Measurements from ENCODE around the gene RTKN.

The RTKN gene

GRCh38 chr2:74450570-74451190 lies 8.9 kb upstream of the RTKN start:
- Histone ChIP-seq H2BK15ac (ENCODE audit: low read length) (no peak overlapping the region), H3K27ac (replicated peaks; ENCODE audit: low read length) (no peak overlapping the region), H3K4me1 (ENCODE audit: control insufficient read depth in 2 of 2, insufficient read depth in 1 of 2, low read depth in 1 of 2, low read length in 2 of 2) (peaks cover 2 to 4% of the 10 kb centered on the region in 2 donors), H3K14ac (ENCODE audit: low read length) (no peak overlapping the region), H3K79me1 (ENCODE audit: low read depth, low read length) (no peaks in the 10 kb centered on the region), H3K4ac (ENCODE audit: low read length) (no peak overlapping the region), H2BK5ac (ENCODE audit: low read length) (no peak overlapping the region), H3K18ac (ENCODE audit: low read length) (no peak overlapping the region), H4K91ac (ENCODE audit: low read depth, low read length, poor library complexity) (no peak overlapping the region), H3K36me3 (replicated peaks in 1 of 2; ENCODE audit: control insufficient read depth in 2 of 2, insufficient read depth in 2 of 2, low read length in 2 of 2) (no peaks in the 10 kb centered on the region), H2BK120ac (ENCODE audit: low read depth, low read length) (no peak overlapping the region), H2AK5ac (ENCODE audit: low read depth, low read length) (no peak overlapping the region), H3K23ac (ENCODE audit: low read depth, low read length, poor library complexity) (no peak overlapping the region), H3K4me3 (ENCODE audit: low read length in 2 of 2) (no peak overlapping the region), H4K8ac (ENCODE audit: low read depth, low read length) (no peak overlapping the region), H3K9me3 (replicated peaks in 1 of 2; ENCODE audit: control insufficient read depth in 2 of 2, insufficient read depth in 1 of 2, low read depth in 1 of 2, low read length in 2 of 2) (no peaks in the 10 kb centered on the region), H3K9ac (ENCODE audit: low read depth, low read length, poor library complexity) (no peak overlapping the region), H3K4me2 (ENCODE audit: insufficient read depth, low read length, poor library complexity, severe bottlenecking) (no peak overlapping the region), H3K27me3 (ENCODE audit: control insufficient read depth in 3 of 3, insufficient read depth in 3 of 3, low read depth in 1 of 3, low read length in 3 of 3) (peaks cover 0 to 8% (median 0%) of the 10 kb centered on the region in 3 experiments), H2AFZ (ENCODE audit: low read length) (no peak overlapping the region), H2BK12ac (ENCODE audit: low read length) (no peak overlapping the region)
- no peak for DNase-seq (ENCODE audit: low spot score)
- no CpG with 5 or more reads among the region's 3 CpGs for WGBS, 2 donors (ENCODE audit: extremely low coverage in 2 of 2, insufficient read length in 2 of 2, insufficient replicate concordance in 1 of 2)

- no peaks in the 10 kb centered on the region for H3K79me1 ChIP-seq (ENCODE audit: low read depth, low read length)
- WGBS, 2 donors (ENCODE audit: extremely low coverage in 2 of 2, insufficient read length in 2 of 2, insufficient replicate concordance in 1 of 2), result no CpG with 5 or more reads among the region's 2 CpGs
- H2BK5ac ChIP-seq (ENCODE audit: low read length), result no peak overlapping the region
- H2BK12ac ChIP-seq (ENCODE audit: low read length), result no peak overlapping the region
- H3K14ac ChIP-seq (ENCODE audit: low read length), result no peak overlapping the region
- no peak overlapping the region for H3K4me3 ChIP-seq (ENCODE audit: low read length in 2 of 2)
- H3K23ac ChIP-seq (ENCODE audit: low read depth, low read length, poor library complexity), result no peak overlapping the region
- no peak overlapping the region for H2BK15ac ChIP-seq (ENCODE audit: low read length)
- no peak overlapping the region for H2AFZ ChIP-seq (ENCODE audit: low read length)
- H3K4ac ChIP-seq (ENCODE audit: low read length), result no peak overlapping the region
- no peak overlapping the region for H4K91ac ChIP-seq (ENCODE audit: low read depth, low read length, poor library complexity)
- H2BK120ac ChIP-seq (ENCODE audit: low read depth, low read length), result no peak overlapping the region
- no peak overlapping the region for H4K8ac ChIP-seq (ENCODE audit: low read depth, low read length)
- no peak overlapping the region for H2AK5ac ChIP-seq (ENCODE audit: low read depth, low read length)
- no peaks in the 10 kb centered on the region for H3K36me3 ChIP-seq (replicated peaks in 1 of 2; ENCODE audit: control insufficient read depth in 2 of 2, insufficient read depth in 2 of 2, low read length in 2 of 2)
- H3K4me2 ChIP-seq (ENCODE audit: insufficient read depth, low read length, poor library complexity, severe bottlenecking), result no peak overlapping the region
- no peak overlapping the region for H3K18ac ChIP-seq (ENCODE audit: low read length)
- no peaks in the 10 kb centered on the region for H3K4me1 ChIP-seq (ENCODE audit: control insufficient read depth in 2 of 2, insufficient read depth in 1 of 2, low read depth in 1 of 2, low read length in 2 of 2)
- DNase-seq (ENCODE audit: low spot score), result no peak
- no peak overlapping the region for H3K9ac ChIP-seq (ENCODE audit: low read depth, low read length, poor library complexity)
- no peak overlapping the region for H3K27ac ChIP-seq (replicated peaks; ENCODE audit: low read length)
- H3K27me3 ChIP-seq (ENCODE audit: control insufficient read depth in 3 of 3, insufficient read depth in 3 of 3, low read depth in 1 of 3, low read length in 3 of 3), result peaks cover 0 to 8% (median 0%) of the 10 kb centered on the region in 3 experiments
- no peaks in the 10 kb centered on the region for H3K9me3 ChIP-seq (replicated peaks in 1 of 2; ENCODE audit: control insufficient read depth in 2 of 2, insufficient read depth in 1 of 2, low read depth in 1 of 2, low read length in 2 of 2)
These were observed 7.0 kb upstream of the RTKN start for GRCh38 chr2:74448771-74449170.

GRCh38 chr2:74447230-74447999 lies 5.7 kb upstream of the RTKN start:
- Histone ChIP-seq H2BK120ac (ENCODE audit: low read depth, low read length) (no peak overlapping the region), H3K9me3 (replicated peaks in 1 of 2; ENCODE audit: control insufficient read depth in 2 of 2, insufficient read depth in 1 of 2, low read depth in 1 of 2, low read length in 2 of 2) (peaks cover 0 to 2% of the 10 kb centered on the region in 2 donors), H2BK5ac (ENCODE audit: low read length) (no peak overlapping the region), H2BK15ac (ENCODE audit: low read length) (no peak overlapping the region), H3K4me1 (ENCODE audit: control insufficient read depth in 2 of 2, insufficient read depth in 1 of 2, low read depth in 1 of 2, low read length in 2 of 2) (no peaks in the 10 kb centered on the region), H3K79me1 (ENCODE audit: low read depth, low read length) (no peaks in the 10 kb centered on the region), H2AFZ (ENCODE audit: low read length) (no peak overlapping the region), H4K91ac (ENCODE audit: low read depth, low read length, poor library complexity) (no peak overlapping the region), H3K18ac (ENCODE audit: low read length) (no peak overlapping the region), H4K8ac (ENCODE audit: low read depth, low read length) (no peak overlapping the region), H2BK12ac (ENCODE audit: low read length) (no peak overlapping the region), H3K14ac (ENCODE audit: low read length) (no peak overlapping the region), H3K27ac (replicated peaks; ENCODE audit: low read length) (no peak overlapping the region), H3K36me3 (replicated peaks in 1 of 2; ENCODE audit: control insufficient read depth in 2 of 2, insufficient read depth in 2 of 2, low read length in 2 of 2) (no peaks in the 10 kb centered on the region), H2AK5ac (ENCODE audit: low read depth, low read length) (no peak overlapping the region), H3K23ac (ENCODE audit: low read depth, low read length, poor library complexity) (no peak overlapping the region), H3K4me2 (ENCODE audit: insufficient read depth, low read length, poor library complexity, severe bottlenecking) (no peak overlapping the region), H3K27me3 (ENCODE audit: control insufficient read depth in 3 of 3, insufficient read depth in 3 of 3, low read depth in 1 of 3, low read length in 3 of 3) (peaks cover 0 to 8% (median 6%) of the 10 kb centered on the region in 3 experiments), H3K4me3 (ENCODE audit: low read length in 2 of 2) (no peak overlapping the region), H3K9ac (ENCODE audit: low read depth, low read length, poor library complexity) (no peak overlapping the region), H3K4ac (ENCODE audit: low read length) (no peak overlapping the region)
- DNase-seq (ENCODE audit: low spot score), result no peak
- no CpG with 5 or more reads among the region's 5 CpGs for WGBS, 2 donors (ENCODE audit: extremely low coverage in 2 of 2, insufficient read length in 2 of 2, insufficient replicate concordance in 1 of 2)

GRCh38 chr2:74444498-74445318 lies 3.0 kb upstream of the RTKN start:
- peaks cover under 1% of the 10 kb centered on the region for H3K79me1 ChIP-seq (ENCODE audit: low read depth, low read length)
- H3K18ac ChIP-seq (ENCODE audit: low read length), result no peak overlapping the region
- H3K36me3 ChIP-seq (replicated peaks in 1 of 2; ENCODE audit: control insufficient read depth in 2 of 2, insufficient read depth in 2 of 2, low read length in 2 of 2), result no peaks in the 10 kb centered on the region
- no peak overlapping the region for H2AK5ac ChIP-seq (ENCODE audit: low read depth, low read length)
- no peak overlapping the region for H2BK15ac ChIP-seq (ENCODE audit: low read length)
- H2AFZ ChIP-seq (ENCODE audit: low read length), result peak overlapping the region; percentile 61
- no peak overlapping the region for H3K23ac ChIP-seq (ENCODE audit: low read depth, low read length, poor library complexity)
- no peak overlapping the region for H2BK120ac ChIP-seq (ENCODE audit: low read depth, low read length)
- no peak overlapping the region for H3K14ac ChIP-seq (ENCODE audit: low read length)
- H3K4me2 ChIP-seq (ENCODE audit: insufficient read depth, low read length, poor library complexity, severe bottlenecking), result no peak overlapping the region
- WGBS, 2 donors (ENCODE audit: extremely low coverage in 2 of 2, insufficient read length in 2 of 2, insufficient replicate concordance in 1 of 2), result no CpG with 5 or more reads among the region's 5 CpGs
- H3K4me3 ChIP-seq (ENCODE audit: low read length in 2 of 2), result no peak overlapping the region
- H4K91ac ChIP-seq (ENCODE audit: low read depth, low read length, poor library complexity), result no peak overlapping the region
- no peak overlapping the region for H2BK5ac ChIP-seq (ENCODE audit: low read length)
- no peak overlapping the region for H3K4ac ChIP-seq (ENCODE audit: low read length)
- no peak overlapping the region for H3K9ac ChIP-seq (ENCODE audit: low read depth, low read length, poor library complexity)
- peaks cover 0 to 2% of the 10 kb centered on the region in 2 donors for H3K9me3 ChIP-seq (replicated peaks in 1 of 2; ENCODE audit: control insufficient read depth in 2 of 2, insufficient read depth in 1 of 2, low read depth in 1 of 2, low read length in 2 of 2)
- H4K8ac ChIP-seq (ENCODE audit: low read depth, low read length), result no peak overlapping the region
- H2BK12ac ChIP-seq (ENCODE audit: low read length), result no peak overlapping the region
- peaks cover 3% of the 10 kb centered on the region in 2 donors for H3K4me1 ChIP-seq (ENCODE audit: control insufficient read depth in 2 of 2, insufficient read depth in 1 of 2, low read depth in 1 of 2, low read length in 2 of 2)
- no peak for DNase-seq (ENCODE audit: low spot score)
- no peak overlapping the region for H3K27ac ChIP-seq (replicated peaks; ENCODE audit: low read length)
- H3K27me3 ChIP-seq (ENCODE audit: control insufficient read depth in 3 of 3, insufficient read depth in 3 of 3, low read depth in 1 of 3, low read length in 3 of 3), result peaks cover 0 to 15% (median 4%) of the 10 kb centered on the region in 3 experiments

All from neuronal stem cell (in vitro differentiated cells).